ENCODE results near the gene CARMIL1.

CARMIL1 gene

GRCh38 chr6:25617997-25618396, 338.8 kb downstream of the CARMIL1 start:
- TF ChIP-seq CTCF (conservative IDR thresholded peaks at IDR 0.05; ENCODE audit: control insufficient read depth, insufficient read depth, low read depth, low read length): no peak
- DNase-seq (ENCODE audit: low read depth): no peak
- H3K4me3 ChIP-seq (ENCODE audit: control insufficient read depth, low read depth, low read length): no peak overlapping the region

DNA sequence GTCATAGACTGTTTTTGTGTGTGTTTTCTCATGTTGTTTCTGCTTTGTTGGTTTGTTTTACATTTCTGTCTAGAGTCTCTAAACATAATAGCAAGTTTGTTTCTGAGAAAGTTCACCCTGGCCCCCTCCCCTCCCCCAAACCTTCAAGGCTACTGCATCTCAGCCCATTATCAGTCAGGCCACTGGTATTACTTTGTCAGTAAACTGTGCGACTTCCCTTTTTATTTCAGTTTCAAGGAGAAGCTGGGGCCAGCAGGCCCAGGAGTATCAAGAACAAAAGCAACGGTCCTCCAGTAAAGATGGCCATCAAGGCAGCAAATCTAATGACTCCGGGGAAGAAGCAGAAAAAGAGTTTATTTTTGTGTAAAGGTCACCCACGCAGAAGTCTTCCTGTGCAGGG, 340.0 kb downstream of the CARMIL1 start:
- DNase-seq (ENCODE audit: low read depth): no peak
- no peak for TF ChIP-seq CTCF (conservative IDR thresholded peaks at IDR 0.05; ENCODE audit: control insufficient read depth, insufficient read depth, low read depth, low read length)
- H3K4me3 ChIP-seq (ENCODE audit: control insufficient read depth, low read depth, low read length): no peak overlapping the region

DNA sequence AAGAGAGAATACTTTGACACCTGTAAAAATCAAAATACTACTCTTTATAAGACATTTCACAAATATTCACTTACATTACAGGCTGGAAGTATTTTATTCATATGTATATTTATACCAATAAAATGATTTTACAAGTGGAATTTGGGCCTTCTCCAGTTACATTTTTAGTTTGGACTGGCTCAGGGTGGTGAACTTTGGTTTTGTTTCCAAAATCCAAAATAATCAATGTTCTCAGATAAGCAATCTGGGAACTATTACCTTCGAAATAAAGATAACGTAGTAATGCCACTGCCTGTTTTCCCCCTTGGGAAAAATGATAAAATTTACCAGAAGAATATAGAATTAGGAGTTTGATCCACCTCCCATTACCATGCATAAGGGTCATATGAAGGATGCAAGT, 341.2 kb downstream of the CARMIL1 start:
- no peak for TF ChIP-seq CTCF (conservative IDR thresholded peaks at IDR 0.05; ENCODE audit: control insufficient read depth, insufficient read depth, low read depth, low read length)
- no peak overlapping the region for H3K4me3 ChIP-seq (ENCODE audit: control insufficient read depth, low read depth, low read length)
- no peak for DNase-seq (ENCODE audit: low read depth)

DNA sequence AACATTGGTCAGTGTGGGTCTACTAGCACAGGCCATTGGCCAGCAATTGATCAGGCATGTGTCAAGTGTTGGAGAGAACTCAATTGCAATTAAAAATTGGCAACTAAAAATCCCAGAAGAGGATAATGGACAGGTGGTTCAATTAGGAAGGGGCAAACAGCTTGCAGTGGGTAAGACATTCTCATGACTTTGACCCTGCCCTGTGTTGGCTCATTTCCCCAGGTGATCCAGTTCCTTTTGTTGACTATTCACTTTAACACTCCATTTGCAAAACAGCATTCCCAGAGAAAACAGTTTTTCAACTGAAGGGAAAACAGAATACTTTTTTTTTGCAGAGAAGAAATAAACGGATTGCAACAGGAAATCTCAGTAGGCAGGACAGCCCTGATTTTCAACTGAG, 343.9 kb downstream of the CARMIL1 start:
- DNase-seq (ENCODE audit: low read depth): no peak
- no peak for TF ChIP-seq CTCF (conservative IDR thresholded peaks at IDR 0.05; ENCODE audit: control insufficient read depth, insufficient read depth, low read depth, low read length)
- no peak overlapping the region for H3K4me3 ChIP-seq (ENCODE audit: control insufficient read depth, low read depth, low read length)

GRCh38 chr6:25623879-25624278, 344.7 kb downstream of the CARMIL1 start:
- H3K4me3 ChIP-seq (ENCODE audit: control insufficient read depth, low read depth, low read length): no peak overlapping the region
- no peak for DNase-seq (ENCODE audit: low read depth)
- TF ChIP-seq CTCF (conservative IDR thresholded peaks at IDR 0.05; ENCODE audit: control insufficient read depth, insufficient read depth, low read depth, low read length): no peak

GRCh38 chr6:25627001-25627400, 347.8 kb downstream of the CARMIL1 start:
- no peak for DNase-seq (ENCODE audit: low read depth)
- no peak overlapping the region for H3K4me3 ChIP-seq (ENCODE audit: control insufficient read depth, low read depth, low read length)
- TF ChIP-seq CTCF (conservative IDR thresholded peaks at IDR 0.05; ENCODE audit: control insufficient read depth, insufficient read depth, low read depth, low read length): no peak

Measured in fibroblast of mammary gland (primary cell).